ENCODE results near the gene MAPKAPK3. TPM values are rescaled to one million over a fixed set of nuclear protein-coding genes. Genes with fewer than 3 reads are reported as not detected.

Gene MAPKAPK3
- polyA plus RNA-seq, 3 donors = 53.2 to 59.6 (median 58.3) TPM

GRCh38 chr3:50586763-50587070, 30.2 kb upstream of the MAPKAPK3 start:
- no peak for DNase-seq (ENCODE audit: low read depth in 3 of 3, low spot score in 2 of 3)

GRCh38 chr3:50587373-50587772, 29.6 kb upstream of the MAPKAPK3 start:
- no peak for DNase-seq (ENCODE audit: low read depth in 3 of 3, low spot score in 2 of 3)

- no peak for DNase-seq (ENCODE audit: low read depth in 3 of 3, low spot score in 2 of 3)
These were observed 28.9 kb upstream of the MAPKAPK3 start for GRCh38 chr3:50587806-50588758.

GRCh38 chr3:50588759-50589433, 28.1 kb upstream of the MAPKAPK3 start:
- DNase-seq (ENCODE audit: low read depth in 3 of 3, low spot score in 2 of 3) = no peak

GRCh38 chr3:50591196-50591741, 25.7 kb upstream of the MAPKAPK3 start:
- DNase-seq (ENCODE audit: low read depth in 3 of 3, low spot score in 2 of 3) = no peak

GRCh38 chr3:50592568-50592967, 24.4 kb upstream of the MAPKAPK3 start:
- DNase-seq (ENCODE audit: low read depth in 3 of 3, low spot score in 2 of 3) = no peak

- no peak for DNase-seq (ENCODE audit: low read depth in 3 of 3, low spot score in 2 of 3)
These were observed 22.6 kb upstream of the MAPKAPK3 start for GRCh38 chr3:50594253-50594785.

GRCh38 chr3:50599115-50599715, 17.7 kb upstream of the MAPKAPK3 start:
- DNase-seq (ENCODE audit: low read depth in 3 of 3, low spot score in 2 of 3) = no peak

GRCh38 chr3:50599716-50600118, 17.2 kb upstream of the MAPKAPK3 start:
- DNase-seq (ENCODE audit: low read depth in 3 of 3, low spot score in 2 of 3) = no peak

- DNase-seq (ENCODE audit: low read depth in 3 of 3, low spot score in 2 of 3) = no peak
These were observed 16.7 kb upstream of the MAPKAPK3 start for GRCh38 chr3:50600141-50600753.

- DNase-seq (ENCODE audit: low read depth in 3 of 3, low spot score in 2 of 3) = peak in 2 of 3 donors; percentile 75 to 88
These were observed 15.9 kb upstream of the MAPKAPK3 start for GRCh38 chr3:50600841-50601591.

GRCh38 chr3:50602595-50603191, 14.3 kb upstream of the MAPKAPK3 start:
- no peak for DNase-seq (ENCODE audit: low read depth in 3 of 3, low spot score in 2 of 3)

GRCh38 chr3:50603261-50604109, 13.5 kb upstream of the MAPKAPK3 start:
- no peak for DNase-seq (ENCODE audit: low read depth in 3 of 3, low spot score in 2 of 3)

- DNase-seq (ENCODE audit: low read depth in 3 of 3, low spot score in 2 of 3) = no peak
These were observed 12.8 kb upstream of the MAPKAPK3 start for GRCh38 chr3:50604110-50604621.

- DNase-seq (ENCODE audit: low read depth in 3 of 3, low spot score in 2 of 3) = no peak
These were observed 12.0 kb upstream of the MAPKAPK3 start for GRCh38 chr3:50604628-50605588.

- no peak for DNase-seq (ENCODE audit: low read depth in 3 of 3, low spot score in 2 of 3)
These were observed 11.0 kb upstream of the MAPKAPK3 start for GRCh38 chr3:50605901-50606326.

- no peak for DNase-seq (ENCODE audit: low read depth in 3 of 3, low spot score in 2 of 3)
These were observed 10.4 kb upstream of the MAPKAPK3 start for GRCh38 chr3:50606596-50606995.

Data from right renal cortex interstitium (tissue), 3 donors.